CD4-positive, alpha-beta T cell treated with Interleukin-17A for 1 hour (primary cell): ENCODE data around the gene MMEL1.

Experiments used
- DNase-seq: peaks from one replicate; pipeline ENCODE4 v3.0.0-alpha.2; 2020

The MMEL1 gene

GRCh38 chr1:2604844-2605508 lies 27.8 kb downstream of the MMEL1 start:
- no peak for DNase-seq

- no peak for DNase-seq
These were observed 28.5 kb downstream of the MMEL1 start for GRCh38 chr1:2604156-2604843.

GRCh38 chr1:2603521-2604155 lies 29.2 kb downstream of the MMEL1 start:
- no peak for DNase-seq

- DNase-seq, result no peak
These were observed 29.8 kb downstream of the MMEL1 start for GRCh38 chr1:2602866-2603520.

GRCh38 chr1:2602311-2602835 lies 30.4 kb downstream of the MMEL1 start:
- DNase-seq, result no peak

GRCh38 chr1:2601721-2602303 lies 31.0 kb downstream of the MMEL1 start:
- no peak for DNase-seq

- DNase-seq, result no peak
These were observed 34.4 kb downstream of the MMEL1 start for GRCh38 chr1:2598329-2598931.

- no peak for DNase-seq
These were observed 35.1 kb downstream of the MMEL1 start for GRCh38 chr1:2597441-2598328.

GRCh38 chr1:2596530-2597333 lies 36.1 kb downstream of the MMEL1 start:
- DNase-seq, result no peak

- no peak for DNase-seq
These were observed 36.8 kb downstream of the MMEL1 start for GRCh38 chr1:2595812-2596529.

GRCh38 chr1:2595261-2595811 lies 37.5 kb downstream of the MMEL1 start:
- DNase-seq, result no peak

GRCh38 chr1:2594641-2595131 lies 38.1 kb downstream of the MMEL1 start:
- no peak for DNase-seq

GRCh38 chr1:2594001-2594640 lies 38.7 kb downstream of the MMEL1 start:
- DNase-seq, result no peak

- no peak for DNase-seq
These were observed 39.5 kb downstream of the MMEL1 start for GRCh38 chr1:2593251-2593878.

GRCh38 chr1:2592672-2593071 lies 40.1 kb downstream of the MMEL1 start:
- DNase-seq, result no peak

- no peak for DNase-seq
These were observed 41.1 kb downstream of the MMEL1 start for GRCh38 chr1:2591581-2592261.

- no peak for DNase-seq
These were observed 41.6 kb downstream of the MMEL1 start for GRCh38 chr1:2591233-2591580.
